Hematopoietic multipotent progenitor cell treated with erythropoietin and hydrocortisone succinate and interleukin-3 and kit ligand, for 6 days (in vitro differentiated cells): ENCODE data around the gene TFIP11.

ENCODE experiments used
- DNase-seq: peaks from one replicate; pipeline ENCODE4 v3.0.0-alpha.2; 2015

Gene TFIP11

GRCh38 chr22:26502688-26503561 lies 9.3 kb downstream of the TFIP11 start:
- DNase-seq: peak; percentile 87

GRCh38 chr22:26501996-26502395 lies 10.3 kb downstream of the TFIP11 start:
- no peak for DNase-seq

- no peak for DNase-seq
These were observed 13.0 kb downstream of the TFIP11 start for GRCh38 chr22:26499188-26499703.

- no peak for DNase-seq
These were observed 15.8 kb downstream of the TFIP11 start for GRCh38 chr22:26496456-26496855.

DNA sequence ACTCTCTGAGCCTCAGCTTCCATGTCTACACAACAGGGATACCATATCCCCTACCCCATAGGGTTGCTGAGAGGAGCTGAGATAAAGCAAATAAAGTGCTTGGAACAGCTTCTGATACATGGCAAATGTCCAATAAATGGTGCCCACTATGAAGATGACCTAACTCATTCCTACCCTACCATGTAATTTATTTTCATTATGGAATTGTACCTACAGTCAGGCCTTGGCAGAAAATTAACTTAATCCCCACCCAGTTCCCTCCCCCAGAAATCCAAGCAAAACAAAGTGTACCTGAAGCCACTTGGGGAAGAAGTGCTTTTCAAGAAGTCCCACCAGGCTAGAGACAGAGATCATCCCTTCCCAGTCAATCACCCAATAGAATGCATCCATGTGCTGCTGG lies 17.8 kb downstream of the TFIP11 start:
- no peak for DNase-seq

DNA sequence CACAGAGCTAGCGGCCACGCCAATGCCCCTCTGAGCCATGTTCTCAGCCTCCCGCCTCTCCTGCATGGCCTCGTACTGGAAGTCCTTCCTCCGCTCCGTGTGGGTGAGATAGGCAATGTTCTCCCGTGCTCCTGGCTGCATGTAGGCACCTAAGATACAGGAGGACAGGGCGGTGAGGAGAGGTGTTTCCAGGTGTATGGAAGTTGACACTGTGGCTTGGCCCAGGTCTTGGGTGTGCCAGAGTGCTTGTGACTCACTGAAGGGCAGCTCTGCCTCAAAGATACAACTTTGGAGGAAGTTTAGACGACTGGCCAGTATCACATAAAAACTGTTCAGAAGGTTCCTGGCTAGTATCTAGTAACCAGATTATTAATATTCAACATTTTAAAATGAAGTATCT lies 20.1 kb downstream of the TFIP11 start:
- DNase-seq: no peak

DNA sequence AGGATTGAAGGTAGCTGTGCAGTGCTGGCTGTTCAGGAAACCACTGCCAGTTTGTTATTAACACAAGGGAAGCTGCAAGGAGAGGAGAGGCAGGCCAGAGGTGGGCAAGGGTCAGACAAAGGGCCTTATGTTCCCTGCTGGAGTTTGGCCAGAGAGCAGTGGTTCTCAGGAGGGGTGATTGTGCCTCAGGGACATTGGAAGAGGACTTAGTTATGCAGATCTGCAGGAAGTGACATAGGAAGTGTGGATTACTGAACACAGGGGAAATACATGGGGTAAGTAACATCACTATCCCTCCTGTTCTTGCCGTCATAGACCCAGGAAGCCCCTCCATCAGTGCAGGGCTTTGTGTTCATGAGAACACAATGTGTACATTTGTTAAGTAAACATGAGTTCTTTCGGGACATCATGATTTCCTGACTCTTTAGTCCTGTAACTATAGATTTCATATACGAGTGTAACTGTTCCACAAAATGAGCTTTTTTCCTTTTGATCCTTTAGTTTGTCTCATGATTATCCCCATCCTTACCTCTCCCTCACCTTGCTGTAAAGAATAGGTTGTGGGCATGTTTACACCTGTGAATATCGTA lies 22.7 kb downstream of the TFIP11 start:
- no peak for DNase-seq

GRCh38 chr22:26487996-26488395 lies 24.3 kb downstream of the TFIP11 start:
- DNase-seq: no peak

DNA sequence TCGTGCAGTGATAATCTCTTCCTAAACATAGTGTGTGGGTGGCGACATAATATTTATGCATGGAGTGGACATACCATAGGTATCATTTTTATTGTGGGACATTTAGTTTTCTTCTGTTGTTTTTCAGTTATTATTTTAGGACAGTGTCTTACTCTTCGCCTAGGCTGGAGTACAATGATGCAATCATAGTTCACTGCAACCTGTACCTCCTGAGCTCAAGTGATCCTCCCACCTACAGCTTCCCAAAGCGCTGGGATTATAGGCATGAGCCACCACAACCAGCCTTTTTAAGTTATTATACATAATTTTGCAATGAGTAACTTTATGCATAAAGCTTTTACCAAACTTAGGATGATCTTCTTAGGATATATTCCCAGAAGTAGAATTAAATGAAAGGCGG lies 25.9 kb downstream of the TFIP11 start:
- no peak for DNase-seq

GRCh38 chr22:26485806-26486390 lies 26.4 kb downstream of the TFIP11 start:
- DNase-seq: peak; percentile 59

DNA sequence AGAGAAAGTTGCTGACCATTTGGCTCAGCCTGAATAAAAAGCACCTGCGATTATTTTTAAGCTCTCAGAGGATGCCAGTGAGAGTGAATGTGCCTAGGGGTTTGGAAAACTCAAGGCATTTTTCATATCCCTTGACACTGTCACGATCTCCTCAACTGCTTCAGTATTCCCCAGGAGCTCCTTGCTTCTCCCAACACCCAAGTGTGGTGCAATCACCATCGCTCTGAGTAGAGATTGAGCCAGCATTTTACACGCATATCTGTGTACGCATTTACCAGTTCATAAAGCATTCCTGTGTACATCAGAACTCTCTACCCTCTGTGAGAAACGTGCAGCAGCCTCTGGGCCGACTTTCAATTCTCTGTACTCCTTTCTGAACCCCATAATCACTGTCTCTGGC lies 27.3 kb downstream of the TFIP11 start:
- no peak for DNase-seq

DNA sequence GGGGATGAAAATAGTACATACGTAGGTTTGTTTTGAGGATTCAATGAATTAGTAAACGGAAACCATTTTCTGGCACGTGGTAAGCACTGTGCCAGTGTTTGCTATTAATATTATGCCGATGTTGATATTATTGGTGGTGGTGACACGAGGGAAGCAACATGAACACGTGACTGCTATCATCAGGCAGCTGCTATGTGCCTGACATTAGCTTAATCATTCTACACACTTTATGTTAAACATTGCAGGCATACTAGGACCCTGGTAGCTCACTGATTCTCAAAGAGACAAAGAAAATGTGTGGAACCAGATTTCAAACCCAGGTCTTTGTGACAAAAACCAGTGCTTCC lies 27.9 kb downstream of the TFIP11 start:
- peak; percentile 83 for DNase-seq

- peak; percentile 95 for DNase-seq
These were observed 28.6 kb downstream of the TFIP11 start, which contains the start of the genes HPS4 and SRRD for GRCh38 chr22:26483439-26484359. Gene HPS4 (minus strand): TSS chr22:26483783. CDS start chr22:26481762, 2,021 bp downstream. Gene SRRD (plus strand): TSS chr22:26483877. CDS start chr22:26483891, 14 bp downstream.

- DNase-seq: no peak
These were observed 29.2 kb downstream of the TFIP11 start for GRCh38 chr22:26483043-26483438.

GRCh38 chr22:26482161-26482560 lies 30.1 kb downstream of the TFIP11 start:
- DNase-seq: peak; percentile 69

- no peak for DNase-seq
These were observed 30.6 kb downstream of the TFIP11 start for GRCh38 chr22:26481694-26482093.

- no peak for DNase-seq
These were observed 31.1 kb downstream of the TFIP11 start for GRCh38 chr22:26481112-26481693.

- DNase-seq: no peak
These were observed 31.7 kb downstream of the TFIP11 start for GRCh38 chr22:26480611-26480932.

DNA sequence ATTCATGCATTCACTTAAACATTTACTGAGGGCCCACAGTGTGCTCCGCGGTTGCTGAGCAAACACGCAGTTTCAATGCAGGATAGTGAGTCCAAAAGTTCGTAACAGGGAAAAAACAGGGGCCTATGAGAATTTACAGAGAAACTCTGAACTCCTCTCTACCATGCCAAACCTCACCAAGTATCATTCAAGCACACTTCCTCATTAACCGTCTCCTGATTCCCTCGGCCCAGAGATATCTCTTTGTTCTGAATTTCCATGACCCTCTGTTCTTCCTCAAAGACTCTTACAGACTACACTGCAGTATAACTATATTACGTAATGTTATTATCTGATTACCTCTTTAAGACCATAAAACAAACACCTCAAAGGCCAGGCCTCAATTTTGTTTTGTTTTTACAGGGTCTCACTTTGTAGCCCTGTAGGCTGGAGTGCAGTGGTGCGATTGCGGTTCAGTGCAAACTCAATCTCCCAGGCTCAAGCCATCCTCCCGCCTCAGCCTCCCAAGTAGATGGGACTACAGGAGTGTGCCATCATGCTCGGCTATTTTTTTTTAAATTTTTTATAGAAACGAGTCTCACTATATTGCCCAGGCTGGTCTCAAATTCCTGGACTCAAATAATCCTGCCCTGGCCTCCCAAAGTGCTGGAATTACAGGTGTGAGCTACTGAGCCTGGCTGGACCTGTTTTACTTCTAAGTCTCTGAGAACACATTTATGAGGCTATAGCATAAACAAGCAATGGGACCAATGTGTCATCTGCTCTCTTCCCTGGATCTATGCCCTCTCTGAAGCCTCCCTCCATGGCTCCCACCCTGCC lies 32.3 kb downstream of the TFIP11 start:
- peak; percentile 82 for DNase-seq

DNA sequence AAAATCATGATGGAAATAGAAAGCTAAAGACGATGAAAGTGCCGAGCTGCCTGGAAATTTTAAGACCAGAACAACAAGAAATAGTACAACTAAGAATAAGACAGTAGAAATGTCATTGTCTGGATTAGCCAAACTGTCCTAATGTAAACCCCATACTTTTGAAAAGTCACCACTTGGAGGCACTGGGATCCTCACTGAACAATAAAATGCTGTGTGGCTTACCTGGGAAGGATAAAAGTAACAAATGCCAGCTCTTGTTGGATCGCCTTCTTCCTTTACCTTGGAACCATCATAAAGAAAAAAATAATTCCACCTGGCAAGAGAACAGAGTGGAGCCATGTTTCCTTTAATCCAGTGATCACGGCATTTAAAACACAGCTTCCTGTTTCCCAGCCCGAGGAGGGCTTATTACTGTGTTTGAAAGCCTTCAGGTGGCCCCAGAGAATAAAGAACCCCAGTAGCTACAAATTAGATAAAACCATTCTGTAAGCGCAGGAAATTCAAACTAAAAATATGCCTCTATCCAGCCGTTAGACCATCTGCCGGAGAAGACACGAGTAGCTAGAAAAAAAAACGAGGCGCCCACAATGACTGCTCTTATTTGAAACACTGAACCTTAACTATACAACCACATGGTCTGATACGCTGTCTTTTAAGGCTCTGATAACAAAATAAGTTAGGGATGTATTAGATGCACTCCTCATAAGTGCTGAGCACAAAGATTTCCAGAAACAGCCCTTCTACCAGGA lies 33.1 kb downstream of the TFIP11 start:
- DNase-seq: peak; percentile 91

DNA sequence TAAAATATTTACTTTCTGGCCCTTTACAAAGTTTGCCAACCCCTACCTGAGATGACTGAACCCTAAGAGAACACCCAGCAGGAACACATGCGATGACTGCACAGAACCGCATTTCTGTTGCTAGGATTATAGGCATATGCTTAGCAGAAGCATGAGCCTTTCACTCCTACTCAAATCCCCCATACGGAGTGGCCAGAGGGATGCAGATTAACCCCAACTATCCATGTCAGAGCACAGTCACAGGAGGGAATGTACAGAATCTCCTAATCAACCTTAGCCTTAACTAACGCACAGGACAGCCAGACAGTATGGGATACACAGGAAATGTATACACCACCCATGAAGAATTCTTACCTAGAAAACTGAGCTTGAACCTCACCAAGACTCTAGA lies 34.9 kb downstream of the TFIP11 start:
- DNase-seq: no peak
